ENCODE data around the gene CCS.
"Not testable (repeated sequence)": the region's sequence is repeated elsewhere in the genome, so short reads cannot be mapped to it uniquely, and the experiment has no call there.

- not testable (repeated sequence) for TF ChIP-seq CTCF (conservative IDR thresholded peaks at IDR 0.05 in 1 of 2, IDR thresholded peaks at IDR 0.05 in 1 of 2; ENCODE audit: low read depth in 1 of 2, low read length in 2 of 2); EZH2 (IDR thresholded peaks at IDR 0.05; ENCODE audit: low read length, missing control alignments)
Measured at GRCh38 chr11:66589315-66589714, 3.7 kb upstream of the CCS start.
